Ascending aorta (tissue), 2 donors: ENCODE data around the gene SERGEF. TPM values are rescaled to one million over a fixed set of nuclear protein-coding genes. Genes with fewer than 3 reads are reported as not detected.

Experiments
- DNase-seq, 2 donors: peaks; one replicate each; pipeline ENCODE4 v3.0.0-alpha.2; 2019; ENCODE audit warnings: low spot score in 2 of 2
- H3K27ac ChIP-seq, 2 donors: fragments of 200-600 bp; sonication (generic); one replicate each; pipeline ENCODE4 v1.5.1; 2016 to 2017; ENCODE audit warnings: mild to moderate bottlenecking in 1 of 2
- H3K27me3 ChIP-seq: fragments of 200-600 bp; sonication (generic); one replicate; pipeline ENCODE4 v1.5.1; 2017
- H3K36me3 ChIP-seq, 2 donors: fragments of 200-600 bp; sonication (generic); one replicate each; pipeline ENCODE4 v1.5.1; 2016
- H3K4me1 ChIP-seq, 2 donors: fragments of 200-600 bp; sonication (generic); one replicate each; pipeline ENCODE4 v1.5.1; 2016 to 2017; ENCODE audit warnings: mild to moderate bottlenecking in 1 of 2
- H3K4me3 ChIP-seq, 2 donors: fragments of 200-600 bp; sonication (generic); one replicate each; pipeline ENCODE4 v1.5.1; 2016 to 2017; ENCODE audit warnings: mild to moderate bottlenecking in 1 of 2
- H3K9me3 ChIP-seq, 2 donors: fragments of 200-600 bp; sonication (generic); one replicate each; pipeline ENCODE4 v1.5.1; 2016
- intact Hi-C: fragments of 100-400 bp; cut with DNase I; formaldehyde crosslinking; loops from one replicate; pipeline ENCODE4 v1.15.1; 2023
- total RNA-seq: library from RNA; depleted of rRNA; stranded (reverse); fragments of >200 nt; gene quantifications from one replicate; pipeline ENCODE4 v1.1.0, GENCODE V29; 2016
- TF ChIP-seq, protein P1 (sequence below), 3 experiments: fragments of 200-600 bp in 2 of 3; fragments of 450-650 bp in 1 of 3; sonication (generic) in 2 of 3; IDR thresholded peaks; one replicate each; pipeline ENCODE4 v1.5.1; 2016 to 2019; ENCODE audit warnings: antibody characterized with exemption in 3 of 3, mild to moderate bottlenecking in 1 of 3, moderate library complexity in 1 of 3

Gene SERGEF
- total RNA-seq, 1 donor from 2014 or later = 13.6 TPM

DNA sequence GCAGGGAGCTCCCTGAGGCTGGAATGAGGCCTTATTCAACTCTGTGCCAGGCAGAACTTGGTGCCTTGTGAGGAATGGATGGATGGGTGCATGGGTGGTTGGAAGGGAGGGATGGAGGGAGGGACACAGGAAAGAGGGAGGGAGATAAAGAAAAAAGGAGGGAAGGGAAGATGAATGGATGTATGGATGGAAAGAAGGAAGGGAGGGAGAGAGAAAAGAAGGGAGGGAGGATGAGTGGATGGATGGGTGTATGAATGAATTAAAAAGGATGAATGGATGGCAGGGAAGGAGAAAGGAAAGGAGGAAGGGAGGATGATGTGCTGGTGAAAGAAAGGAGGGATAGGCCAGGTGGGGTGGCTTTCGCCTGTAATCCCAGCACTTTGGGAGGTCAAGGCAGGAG, 243.6 kb downstream of the SERGEF start:
- H3K4me1 ChIP-seq = no peaks in the 10 kb centered on the region
- intact Hi-C loops = loop anchor here (10.0 kb wide), 1 partner anchor 206 kb away; no protein-coding TSS in a partner anchor
- TF ChIP-seq, protein P1, sequence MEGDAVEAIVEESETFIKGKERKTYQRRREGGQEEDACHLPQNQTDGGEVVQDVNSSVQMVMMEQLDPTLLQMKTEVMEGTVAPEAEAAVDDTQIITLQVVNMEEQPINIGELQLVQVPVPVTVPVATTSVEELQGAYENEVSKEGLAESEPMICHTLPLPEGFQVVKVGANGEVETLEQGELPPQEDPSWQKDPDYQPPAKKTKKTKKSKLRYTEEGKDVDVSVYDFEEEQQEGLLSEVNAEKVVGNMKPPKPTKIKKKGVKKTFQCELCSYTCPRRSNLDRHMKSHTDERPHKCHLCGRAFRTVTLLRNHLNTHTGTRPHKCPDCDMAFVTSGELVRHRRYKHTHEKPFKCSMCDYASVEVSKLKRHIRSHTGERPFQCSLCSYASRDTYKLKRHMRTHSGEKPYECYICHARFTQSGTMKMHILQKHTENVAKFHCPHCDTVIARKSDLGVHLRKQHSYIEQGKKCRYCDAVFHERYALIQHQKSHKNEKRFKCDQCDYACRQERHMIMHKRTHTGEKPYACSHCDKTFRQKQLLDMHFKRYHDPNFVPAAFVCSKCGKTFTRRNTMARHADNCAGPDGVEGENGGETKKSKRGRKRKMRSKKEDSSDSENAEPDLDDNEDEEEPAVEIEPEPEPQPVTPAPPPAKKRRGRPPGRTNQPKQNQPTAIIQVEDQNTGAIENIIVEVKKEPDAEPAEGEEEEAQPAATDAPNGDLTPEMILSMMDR (IDR thresholded peaks at IDR 0.05) = no peak

DNA sequence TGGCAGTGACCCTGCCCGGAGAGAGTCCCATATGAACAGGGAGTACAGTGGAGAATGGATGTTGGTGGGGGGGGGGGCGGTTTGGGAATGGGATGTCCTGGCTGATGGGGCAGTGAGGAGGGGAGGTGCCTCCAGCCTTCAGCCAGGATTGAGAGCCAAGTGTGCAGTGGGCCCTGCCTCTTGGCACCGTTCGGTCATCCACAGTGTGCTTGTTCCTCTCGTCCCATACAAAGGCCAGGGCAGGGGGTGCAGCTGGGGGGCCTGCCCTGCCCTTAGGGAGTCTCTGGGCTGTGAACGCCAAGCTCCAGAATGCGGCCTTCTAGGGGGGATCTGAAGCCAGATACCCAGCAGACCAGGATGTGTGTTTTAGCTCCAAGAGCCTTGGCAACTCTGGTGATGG, 244.3 kb downstream of the SERGEF start:
- H3K4me3 ChIP-seq = no peak overlapping the region
- TF ChIP-seq, protein P1 (IDR thresholded peaks at IDR 0.05) = no peak
- H3K4me1 ChIP-seq = no peaks in the 10 kb centered on the region
- no peak overlapping the region for H3K27ac ChIP-seq
- no peaks in the 10 kb centered on the region for H3K9me3 ChIP-seq
- DNase-seq = no peak
- intact Hi-C loops = loop anchor here (10.0 kb wide), 1 partner anchor 206 kb away; no protein-coding TSS in a partner anchor
- H3K36me3 ChIP-seq = no peaks in the 10 kb centered on the region
- H3K27me3 ChIP-seq = no peaks in the 10 kb centered on the region

More for the DNA sequence above, 243.6 kb downstream of the SERGEF start:
- no peaks in the 10 kb centered on the region for H3K9me3 ChIP-seq
- no peak for DNase-seq
- no peak overlapping the region for H3K4me3 ChIP-seq
- no peaks in the 10 kb centered on the region for H3K36me3 ChIP-seq
- no peaks in the 10 kb centered on the region for H3K27me3 ChIP-seq
- H3K27ac ChIP-seq = no peak overlapping the region

- no peaks in the 10 kb centered on the region for H3K36me3 ChIP-seq
- no peaks in the 10 kb centered on the region for H3K9me3 ChIP-seq
- no peaks in the 10 kb centered on the region for H3K4me1 ChIP-seq
- no peaks in the 10 kb centered on the region for H3K27me3 ChIP-seq
- H3K4me3 ChIP-seq = no peak overlapping the region
- no peak for DNase-seq
- TF ChIP-seq, protein P1 (IDR thresholded peaks at IDR 0.05) = no peak
- intact Hi-C loops = loop anchor here (10.0 kb wide), 1 partner anchor 207 kb away; no protein-coding TSS in a partner anchor
- no peak overlapping the region for H3K27ac ChIP-seq
Observed at GRCh38 chr11:17767914-17768313, 244.9 kb downstream of the SERGEF start.

- H3K27me3 ChIP-seq = no peaks in the 10 kb centered on the region
- H3K36me3 ChIP-seq = no peaks in the 10 kb centered on the region
- H3K4me1 ChIP-seq = no peaks in the 10 kb centered on the region
- no peaks in the 10 kb centered on the region for H3K9me3 ChIP-seq
- no peak overlapping the region for H3K27ac ChIP-seq
- no peak for DNase-seq
- no peak overlapping the region for H3K4me3 ChIP-seq
- TF ChIP-seq, protein P1 (IDR thresholded peaks at IDR 0.05) = no peak
- intact Hi-C loops = loop anchor here (10.0 kb wide), 1 partner anchor 207 kb away; no protein-coding TSS in a partner anchor
Observed at GRCh38 chr11:17767301-17767885, 245.5 kb downstream of the SERGEF start.

- Histone ChIP-seq H3K27me3 (no peaks in the 10 kb centered on the region), H3K9me3 (no peaks in the 10 kb centered on the region), H3K27ac (no peak overlapping the region), H3K36me3 (no peaks in the 10 kb centered on the region), H3K4me1 (no peaks in the 10 kb centered on the region), H3K4me3 (no peak overlapping the region)
- TF ChIP-seq, protein P1 (IDR thresholded peaks at IDR 0.05) = no peak
- DNase-seq = no peak
- intact Hi-C loops = loop anchor here (10.0 kb wide), 1 partner anchor 208 kb away; no protein-coding TSS in a partner anchor
Observed at GRCh38 chr11:17766590-17766989, 246.3 kb downstream of the SERGEF start.
